IPS-18a (cell line): Measurements from ENCODE around the gene RAB34.

Experiments used
- H3K27ac ChIP-seq: one replicate; pipeline ENCODE4 v1.5.1; 2013; ENCODE audit warnings: low read length
- H3K27me3 ChIP-seq: one replicate; pipeline ENCODE4 v1.6.1; 2013; ENCODE audit warnings: mild to moderate bottlenecking, low read length; ENCODE audit not compliant: control insufficient read depth, insufficient read depth
- H3K36me3 ChIP-seq: one replicate; pipeline ENCODE4 v1.6.1; 2013; ENCODE audit warnings: low read depth, low read length; ENCODE audit not compliant: control insufficient read depth
- H3K4me1 ChIP-seq: one replicate; pipeline ENCODE4 v1.6.1; 2013; ENCODE audit warnings: low read depth, low read length; ENCODE audit not compliant: control insufficient read depth
- H3K4me3 ChIP-seq: one replicate; pipeline ENCODE4 v1.5.1; 2013; ENCODE audit warnings: low read length
- H3K9ac ChIP-seq: one replicate; pipeline ENCODE4 v1.6.1; 2013; ENCODE audit warnings: mild to moderate bottlenecking, low read length, moderate library complexity
- H3K9me3 ChIP-seq: one replicate; pipeline ENCODE4 v1.6.1; 2013; ENCODE audit warnings: low read depth, low read length; ENCODE audit not compliant: control insufficient read depth

The RAB34 gene

DNA sequence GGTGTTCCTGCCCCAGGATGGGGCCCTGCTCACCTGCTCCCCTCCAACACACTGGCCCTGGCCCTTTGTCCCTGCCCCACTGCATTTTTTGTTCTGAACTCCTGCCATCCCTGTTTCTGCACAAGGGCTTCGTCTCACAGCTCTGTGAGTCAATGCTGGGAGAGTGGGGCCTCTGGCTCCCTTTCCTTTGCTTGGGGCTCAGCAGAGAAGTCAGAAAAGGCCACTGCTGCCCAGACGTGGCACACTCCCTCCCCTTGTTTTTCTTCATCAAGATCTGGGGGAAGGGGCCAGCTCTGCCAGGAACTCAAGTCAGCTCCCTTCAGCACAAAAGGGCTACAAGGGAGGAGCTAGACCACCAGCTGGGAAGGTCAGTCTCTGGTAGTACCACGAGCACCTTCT is 14.9 kb downstream of the RAB34 start:
- H3K27me3 ChIP-seq = no peaks in the 10 kb centered on the region
- H3K9ac ChIP-seq = no peak overlapping the region
- no peaks in the 10 kb centered on the region for H3K9me3 ChIP-seq
- H3K4me3 ChIP-seq = no peak overlapping the region
- H3K36me3 ChIP-seq = peaks cover 56% of the 10 kb centered on the region
- H3K27ac ChIP-seq = no peak overlapping the region
- H3K4me1 ChIP-seq = no peaks in the 10 kb centered on the region

DNA sequence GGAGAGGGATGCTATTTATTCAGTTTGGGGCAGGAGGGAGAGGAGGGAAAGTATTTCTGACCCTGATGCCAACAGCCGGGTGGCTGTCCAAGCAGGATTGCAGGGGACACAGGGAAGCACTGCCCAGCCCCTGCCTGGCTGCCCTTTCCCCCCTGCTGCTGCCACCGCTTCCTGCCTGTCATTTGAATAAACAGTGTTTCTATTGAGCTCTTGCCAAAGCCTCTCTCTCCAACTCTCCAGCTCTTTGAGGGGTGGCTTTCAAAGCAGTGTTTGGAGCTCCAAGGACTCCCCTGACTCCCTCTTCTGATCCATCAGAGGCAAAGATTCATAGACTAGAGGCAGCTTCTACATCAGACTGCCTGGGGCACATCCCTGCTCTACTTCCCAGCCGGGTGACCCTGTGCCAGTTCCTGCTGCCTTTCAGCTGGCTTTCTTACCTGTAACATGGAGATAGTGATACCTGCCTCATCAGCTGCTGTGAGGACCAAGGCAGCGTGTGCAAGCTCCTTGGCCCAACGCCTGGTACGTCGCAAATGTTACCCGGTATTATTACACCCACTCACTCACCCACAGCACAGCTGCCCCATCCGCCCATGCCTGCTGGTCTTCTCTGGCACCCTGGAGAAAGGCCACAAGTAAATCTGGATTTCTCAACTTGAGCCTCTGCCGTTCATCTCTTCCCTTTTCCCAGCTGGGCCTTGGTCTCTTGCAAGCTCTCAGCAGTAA is 15.5 kb downstream of the RAB34 start:
- Histone ChIP-seq H3K4me1 (no peaks in the 10 kb centered on the region), H3K9ac (no peak overlapping the region), H3K36me3 (peaks cover 62% of the 10 kb centered on the region), H3K27me3 (no peaks in the 10 kb centered on the region), H3K4me3 (no peak overlapping the region), H3K9me3 (no peaks in the 10 kb centered on the region), H3K27ac (no peak overlapping the region)

DNA sequence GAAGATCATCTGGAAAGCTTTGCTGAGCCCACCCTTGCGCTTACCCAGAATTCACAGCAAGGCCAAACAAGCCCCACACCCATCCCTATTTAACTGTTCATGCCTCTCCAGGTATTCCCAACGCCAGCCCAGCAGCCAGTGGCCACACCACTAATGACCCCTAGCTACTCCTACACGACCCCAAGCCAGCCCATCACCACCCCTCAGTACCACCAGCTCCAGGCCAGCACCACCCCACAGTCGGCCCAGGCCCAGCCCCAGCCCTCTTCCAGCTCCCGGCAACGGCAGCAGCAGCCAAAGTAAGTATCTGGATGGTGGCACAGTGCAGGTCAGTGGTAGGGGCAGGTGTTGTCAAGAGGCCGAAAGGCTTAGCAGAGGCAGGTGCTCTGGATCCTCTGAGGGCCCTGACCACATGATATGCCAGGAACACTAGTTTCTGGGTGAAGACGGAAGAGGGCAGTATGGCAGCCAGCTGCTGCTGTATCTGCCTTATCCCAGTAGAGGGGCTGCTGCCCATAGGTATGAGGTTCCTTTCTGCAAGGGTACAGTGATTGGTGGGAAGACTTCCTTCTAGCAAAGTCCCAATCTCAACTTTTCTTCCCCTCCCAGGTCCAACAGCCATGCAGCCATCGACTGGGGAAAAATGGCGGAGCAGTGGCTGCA is 16.7 kb downstream of the RAB34 start:
- H3K27ac ChIP-seq = no peak overlapping the region

DNA sequence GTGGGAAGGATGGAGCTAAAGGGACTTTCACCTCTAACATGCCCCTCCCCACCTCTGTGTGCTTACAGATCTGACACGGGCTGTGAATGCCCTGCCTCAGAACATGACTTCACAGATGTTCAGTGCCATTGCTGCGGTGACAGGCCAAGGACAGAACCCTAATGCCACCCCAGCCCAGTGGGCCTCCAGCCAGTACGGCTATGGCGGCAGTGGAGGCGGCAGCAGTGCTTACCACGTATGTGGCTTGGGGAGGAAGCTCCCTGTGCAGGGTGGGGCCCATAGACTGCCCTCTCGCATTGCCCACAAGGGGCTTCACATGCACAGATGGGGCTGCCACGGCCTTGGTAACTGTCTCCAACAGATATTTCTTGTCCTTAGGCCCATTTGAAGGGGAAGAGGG is 17.4 kb downstream of the RAB34 start:
- Histone ChIP-seq H3K4me3 (no peak overlapping the region), H3K9ac (no peak overlapping the region), H3K4me1 (no peaks in the 10 kb centered on the region), H3K36me3 (peaks cover 78% of the 10 kb centered on the region), H3K9me3 (no peaks in the 10 kb centered on the region), H3K27me3 (no peaks in the 10 kb centered on the region), H3K27ac (no peak overlapping the region)

More for the DNA sequence above, 16.7 kb downstream of the RAB34 start:
- no peaks in the 10 kb centered on the region for H3K9me3 ChIP-seq
- H3K4me3 ChIP-seq = no peak overlapping the region
- no peaks in the 10 kb centered on the region for H3K4me1 ChIP-seq
- H3K9ac ChIP-seq = no peak overlapping the region
- H3K36me3 ChIP-seq = peaks cover 71% of the 10 kb centered on the region
- no peaks in the 10 kb centered on the region for H3K27me3 ChIP-seq

DNA sequence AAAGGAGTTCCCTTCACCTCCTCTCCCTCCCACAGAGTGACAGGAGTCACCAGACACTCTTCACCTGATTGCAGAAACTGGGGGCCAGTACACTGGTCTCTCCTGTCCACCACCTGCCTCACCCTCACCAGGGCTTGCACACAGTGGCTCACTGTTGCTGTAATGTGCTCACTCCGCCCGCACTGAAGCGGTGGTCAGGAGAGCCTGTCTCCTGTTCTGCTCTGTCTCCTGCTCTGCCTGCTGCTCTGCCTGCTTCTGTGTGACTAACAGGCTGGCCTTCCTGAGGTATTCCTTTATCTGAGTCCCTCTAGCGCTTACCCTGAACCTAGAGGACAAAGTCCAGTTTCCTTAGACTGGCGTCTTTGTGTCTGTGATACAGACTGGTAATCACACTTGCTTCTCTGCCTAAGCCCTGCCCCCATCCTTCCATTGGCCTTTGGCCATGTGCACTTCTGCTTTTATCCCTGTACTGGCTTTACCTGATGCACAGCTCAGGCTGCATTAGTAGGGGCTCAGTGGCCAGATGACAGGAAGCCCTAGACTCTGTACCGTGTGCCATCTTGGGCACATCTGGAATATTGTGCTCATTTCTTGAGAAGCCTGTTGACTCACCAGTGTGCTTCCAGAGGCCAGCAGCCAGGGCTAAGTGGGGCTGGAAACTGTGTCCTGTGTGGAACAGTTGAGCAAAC is 19.3 kb downstream of the RAB34 start:
- Histone ChIP-seq H3K4me3 (no peak overlapping the region), H3K9ac (no peak overlapping the region), H3K36me3 (peaks cover 95% of the 10 kb centered on the region), H3K27ac (no peak overlapping the region), H3K4me1 (no peaks in the 10 kb centered on the region), H3K27me3 (no peaks in the 10 kb centered on the region), H3K9me3 (no peaks in the 10 kb centered on the region)

DNA sequence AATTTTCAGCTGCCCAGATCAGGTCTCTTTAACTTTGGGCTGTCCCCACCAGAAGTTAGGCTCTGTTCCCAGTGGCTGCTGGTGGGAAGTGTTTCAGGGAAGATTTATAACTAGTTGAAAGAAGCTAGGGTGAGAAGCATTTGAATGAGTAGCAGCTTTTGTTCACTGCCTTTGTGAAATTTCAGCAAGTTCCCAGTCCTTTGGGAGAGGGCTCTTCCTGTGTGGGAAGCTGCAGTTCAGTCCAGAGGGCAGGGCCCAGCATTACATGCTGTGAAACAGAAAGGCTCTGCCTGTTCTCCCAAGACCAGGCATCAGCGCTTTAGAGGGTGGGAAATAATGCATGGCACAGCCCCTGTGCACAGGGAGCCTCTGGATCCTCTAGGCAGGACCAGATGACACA is 23.8 kb downstream of the RAB34 start:
- no peaks in the 10 kb centered on the region for H3K9me3 ChIP-seq
- H3K4me1 ChIP-seq = no peaks in the 10 kb centered on the region
- peaks cover 82% of the 10 kb centered on the region for H3K36me3 ChIP-seq
- no peaks in the 10 kb centered on the region for H3K27me3 ChIP-seq
- H3K27ac ChIP-seq = no peak overlapping the region
- H3K9ac ChIP-seq = no peak overlapping the region
- H3K4me3 ChIP-seq = no peak overlapping the region

DNA sequence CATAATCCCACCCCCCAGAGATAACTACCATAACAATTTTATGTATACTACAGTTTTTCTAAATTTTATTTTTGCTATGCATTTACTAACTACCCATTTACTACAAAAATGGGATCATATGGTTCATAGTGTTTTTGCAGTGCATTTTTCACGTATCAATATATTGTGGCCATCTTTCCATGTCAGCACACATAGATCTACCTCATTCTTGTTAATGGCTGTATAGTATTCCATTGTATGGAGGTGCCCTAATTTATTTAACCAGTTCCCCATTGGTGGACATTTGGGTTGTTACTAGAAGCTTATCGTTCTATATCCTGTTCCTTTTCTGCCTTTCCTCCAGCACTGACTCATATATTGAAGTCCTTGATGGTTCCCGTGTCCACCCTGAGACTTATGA is 28.7 kb downstream of the RAB34 start:
- Histone ChIP-seq H3K27ac (no peak overlapping the region), H3K9ac (no peak overlapping the region), H3K27me3 (no peaks in the 10 kb centered on the region), H3K36me3 (peaks cover 85% of the 10 kb centered on the region), H3K4me1 (no peaks in the 10 kb centered on the region), H3K4me3 (no peak overlapping the region), H3K9me3 (no peaks in the 10 kb centered on the region)

DNA sequence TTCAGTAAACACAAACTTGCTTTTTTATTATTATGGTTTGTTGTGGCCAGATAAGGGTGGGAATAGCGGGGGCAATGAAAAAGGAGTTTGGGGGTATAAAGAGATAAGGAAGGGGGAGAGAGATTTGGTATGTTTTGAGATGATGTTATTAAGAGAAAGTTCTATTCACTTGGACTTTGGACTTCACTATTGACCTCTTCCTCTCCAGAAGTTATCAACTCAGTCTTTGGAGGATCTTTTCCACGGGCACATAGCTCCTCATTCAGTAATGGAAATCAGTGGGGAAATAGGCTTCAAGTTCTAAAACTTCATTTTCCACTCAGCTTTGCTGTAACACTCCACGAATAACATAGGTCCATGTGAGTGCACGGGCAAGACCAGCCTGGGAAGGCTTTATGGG is 29.2 kb downstream of the RAB34 start:
- no peaks in the 10 kb centered on the region for H3K9me3 ChIP-seq
- H3K27me3 ChIP-seq = no peaks in the 10 kb centered on the region
- H3K4me1 ChIP-seq = no peaks in the 10 kb centered on the region
- H3K36me3 ChIP-seq = peaks cover 82% of the 10 kb centered on the region
- H3K27ac ChIP-seq = no peak overlapping the region
- no peak overlapping the region for H3K9ac ChIP-seq
- no peak overlapping the region for H3K4me3 ChIP-seq

DNA sequence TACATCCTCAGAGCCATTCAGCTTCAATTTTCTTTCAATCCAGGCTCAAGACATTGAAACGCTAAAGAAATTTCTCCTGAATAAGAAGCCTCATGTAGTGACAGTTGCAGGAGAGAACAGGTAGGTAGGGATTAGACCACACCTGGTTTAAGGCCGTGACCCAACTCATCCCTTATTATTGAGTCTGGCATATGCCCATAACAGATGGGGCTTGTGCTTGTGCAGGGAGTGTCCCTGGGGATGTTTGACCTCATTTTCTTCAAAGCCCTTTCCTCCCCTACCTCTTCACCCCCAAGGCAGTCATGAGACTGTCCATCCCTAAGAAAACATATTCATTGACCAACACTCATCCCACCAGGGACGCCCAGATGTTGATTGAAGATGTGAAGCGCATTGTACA is 31.4 kb downstream of the RAB34 start:
- no peaks in the 10 kb centered on the region for H3K9me3 ChIP-seq
- H3K36me3 ChIP-seq = peaks cover 94% of the 10 kb centered on the region
- no peaks in the 10 kb centered on the region for H3K4me1 ChIP-seq
- H3K27me3 ChIP-seq = no peaks in the 10 kb centered on the region
- no peak overlapping the region for H3K4me3 ChIP-seq
- no peak overlapping the region for H3K27ac ChIP-seq
- no peak overlapping the region for H3K9ac ChIP-seq

DNA sequence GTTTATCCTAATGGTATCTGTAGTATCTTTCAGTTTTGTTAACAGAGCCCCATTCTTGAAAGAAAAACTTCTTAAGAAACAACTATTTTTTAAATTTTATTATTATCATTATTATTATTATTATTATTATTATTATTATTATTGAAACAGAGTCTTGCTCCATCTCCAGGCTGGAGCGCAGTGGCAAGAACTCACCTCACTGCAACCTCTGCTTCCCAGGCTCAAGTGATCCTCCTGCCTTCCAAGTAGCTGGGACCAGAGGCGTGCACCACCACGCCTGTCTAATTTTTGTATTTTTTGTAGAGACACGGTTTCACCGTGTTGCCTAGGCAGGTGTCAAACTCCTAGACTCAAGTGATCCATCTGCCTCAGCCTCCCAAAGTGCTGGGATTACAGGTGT is 32.3 kb downstream of the RAB34 start:
- Histone ChIP-seq H3K27ac (no peak overlapping the region), H3K36me3 (peaks cover 95% of the 10 kb centered on the region), H3K4me3 (no peak overlapping the region), H3K4me1 (no peaks in the 10 kb centered on the region), H3K27me3 (no peaks in the 10 kb centered on the region), H3K9me3 (no peaks in the 10 kb centered on the region), H3K9ac (no peak overlapping the region)

DNA sequence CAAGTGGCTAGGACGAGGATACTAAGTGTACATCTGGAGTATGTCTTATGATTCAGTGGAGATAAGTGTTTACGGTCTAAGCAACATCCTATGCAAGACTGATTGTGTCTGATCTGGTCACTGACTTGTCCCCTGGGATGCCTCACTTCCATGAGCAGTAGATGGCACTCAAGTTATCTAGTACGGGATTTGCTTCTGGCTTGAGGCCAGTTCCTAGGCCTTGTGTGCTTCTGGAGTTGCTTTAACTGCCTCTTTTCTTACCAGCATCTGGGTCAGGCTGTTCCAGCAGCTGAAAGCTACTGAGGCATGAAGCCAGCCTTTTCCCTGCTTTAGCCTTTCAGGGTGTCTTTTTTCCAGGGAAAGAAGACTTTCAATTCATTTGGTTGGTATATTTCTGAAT is 32.7 kb downstream of the RAB34 start:
- Histone ChIP-seq H3K27ac (no peak overlapping the region), H3K36me3 (peaks cover 92% of the 10 kb centered on the region), H3K9ac (no peak overlapping the region)

More for the DNA sequence above, 32.7 kb downstream of the RAB34 start:
- Histone ChIP-seq H3K4me3 (no peak overlapping the region), H3K4me1 (no peaks in the 10 kb centered on the region), H3K9me3 (no peaks in the 10 kb centered on the region), H3K27me3 (no peaks in the 10 kb centered on the region)
